ENCODE data around the gene MT1X. TPM values are rescaled to one million over a fixed set of nuclear protein-coding genes. Genes with fewer than 3 reads are reported as not detected.

MT1X gene
- total and polyA plus RNA-seq, 2 of the 13 experiments (the other 11 are each of a cell fraction or from before 2014, with no cell fraction given), result 19.7 to 288 TPM

DNA sequence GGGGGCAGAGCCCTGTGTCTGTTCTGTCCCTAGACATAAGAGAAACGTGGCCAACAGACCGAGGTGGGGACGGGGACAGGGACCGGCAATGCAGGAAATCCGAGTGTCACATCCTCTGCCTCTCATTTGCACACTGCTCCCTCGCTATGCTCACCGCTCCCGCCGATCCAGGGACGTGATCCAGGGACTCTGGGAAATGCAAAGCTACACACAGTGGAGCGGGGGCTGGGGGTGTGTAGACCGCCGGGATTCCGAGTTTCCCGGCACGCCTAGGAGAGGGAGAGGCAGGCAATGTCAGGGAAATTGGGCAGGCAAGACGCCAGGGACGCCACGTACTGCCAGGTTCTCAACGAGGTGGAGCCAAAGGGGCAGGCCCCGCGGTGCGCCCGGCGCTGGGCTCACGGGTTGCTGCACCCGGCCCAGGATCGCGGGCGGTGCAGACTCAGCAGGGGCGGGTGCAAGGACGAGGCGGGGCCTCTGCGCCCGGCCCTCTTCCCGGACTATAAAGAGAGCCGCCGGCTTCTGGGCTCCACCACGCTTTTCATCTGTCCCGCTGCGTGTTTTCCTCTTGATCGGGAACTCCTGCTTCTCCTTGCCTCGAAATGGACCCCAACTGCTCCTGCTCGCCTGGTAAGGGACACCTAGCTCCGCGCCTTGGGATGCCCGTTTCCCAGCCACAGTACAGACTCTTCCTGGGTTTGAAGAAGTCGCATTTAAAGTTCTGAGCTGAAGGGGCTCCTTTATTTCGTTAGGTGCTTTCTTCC, at the start of gene MT1X (continued):
- TF ChIP-seq XBP1 (CRISPR knock-in tag; IDR thresholded peaks at IDR 0.05), result no peak
- no peak for TF ChIP-seq HES4 (CRISPR knock-in tag; IDR thresholded peaks at IDR 0.05; ENCODE audit: borderline replicate concordance)
- TF ChIP-seq PPARG (CRISPR knock-in tag; conservative IDR thresholded peaks at IDR 0.05), result no peak; the same call in 1 of the 2 replicates
- TF ChIP-seq ZNF619 (CRISPR knock-in tag; IDR thresholded peaks at IDR 0.05), result no peak
- peak; percentile 94 for TF ChIP-seq PTBP1 (IDR thresholded peaks at IDR 0.05; ENCODE audit: low read depth, low read length, poor library complexity, severe bottlenecking)
- TF ChIP-seq ZFX (CRISPR knock-in tag; IDR thresholded peaks at IDR 0.05; ENCODE audit: low read depth), result peak; percentile 84
- TF ChIP-seq ZFY (CRISPR knock-in tag; IDR thresholded peaks at IDR 0.05), result peak; percentile 86
- TF ChIP-seq, protein P1, sequence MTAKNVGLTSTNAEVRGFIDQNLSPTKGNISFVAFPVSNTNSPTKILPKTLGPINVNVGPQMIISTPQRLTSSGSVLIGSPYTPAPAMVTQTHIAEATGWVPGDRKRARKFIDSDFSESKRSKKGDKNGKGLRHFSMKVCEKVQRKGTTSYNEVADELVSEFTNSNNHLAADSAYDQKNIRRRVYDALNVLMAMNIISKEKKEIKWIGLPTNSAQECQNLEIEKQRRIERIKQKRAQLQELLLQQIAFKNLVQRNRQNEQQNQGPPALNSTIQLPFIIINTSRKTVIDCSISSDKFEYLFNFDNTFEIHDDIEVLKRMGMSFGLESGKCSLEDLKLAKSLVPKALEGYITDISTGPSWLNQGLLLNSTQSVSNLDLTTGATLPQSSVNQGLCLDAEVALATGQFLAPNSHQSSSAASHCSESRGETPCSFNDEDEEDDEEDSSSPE (CRISPR knock-in tag; IDR thresholded peaks at IDR 0.05), result peak; percentile 62
- TF ChIP-seq, protein P2, sequence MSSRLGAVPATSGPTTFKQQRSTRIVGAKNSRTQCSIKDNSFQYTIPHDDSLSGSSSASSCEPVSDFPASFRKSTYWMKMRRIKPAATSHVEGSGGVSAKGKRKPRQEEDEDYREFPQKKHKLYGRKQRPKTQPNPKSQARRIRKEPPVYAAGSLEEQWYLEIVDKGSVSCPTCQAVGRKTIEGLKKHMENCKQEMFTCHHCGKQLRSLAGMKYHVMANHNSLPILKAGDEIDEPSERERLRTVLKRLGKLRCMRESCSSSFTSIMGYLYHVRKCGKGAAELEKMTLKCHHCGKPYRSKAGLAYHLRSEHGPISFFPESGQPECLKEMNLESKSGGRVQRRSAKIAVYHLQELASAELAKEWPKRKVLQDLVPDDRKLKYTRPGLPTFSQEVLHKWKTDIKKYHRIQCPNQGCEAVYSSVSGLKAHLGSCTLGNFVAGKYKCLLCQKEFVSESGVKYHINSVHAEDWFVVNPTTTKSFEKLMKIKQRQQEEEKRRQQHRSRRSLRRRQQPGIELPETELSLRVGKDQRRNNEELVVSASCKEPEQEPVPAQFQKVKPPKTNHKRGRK (CRISPR knock-in tag; IDR thresholded peaks at IDR 0.05), result no peak; the same call in 1 of the 2 replicates
- TF ChIP-seq FOXK1 (CRISPR knock-in tag; IDR thresholded peaks at IDR 0.05; ENCODE audit: borderline replicate concordance, low read depth), result no peak
- peak; percentile 49; the same call in 1 of the 2 replicates for TF ChIP-seq SNAI1 (CRISPR knock-in tag; IDR thresholded peaks at IDR 0.05; ENCODE audit: borderline replicate concordance)
- TF ChIP-seq, protein P3, sequence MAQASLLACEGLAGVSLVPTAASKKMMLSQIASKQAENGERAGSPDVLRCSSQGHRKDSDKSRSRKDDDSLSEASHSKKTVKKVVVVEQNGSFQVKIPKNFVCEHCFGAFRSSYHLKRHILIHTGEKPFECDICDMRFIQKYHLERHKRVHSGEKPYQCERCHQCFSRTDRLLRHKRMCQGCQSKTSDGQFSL (CRISPR knock-in tag; IDR thresholded peaks at IDR 0.05), result no peak
- TF ChIP-seq, protein P4, sequence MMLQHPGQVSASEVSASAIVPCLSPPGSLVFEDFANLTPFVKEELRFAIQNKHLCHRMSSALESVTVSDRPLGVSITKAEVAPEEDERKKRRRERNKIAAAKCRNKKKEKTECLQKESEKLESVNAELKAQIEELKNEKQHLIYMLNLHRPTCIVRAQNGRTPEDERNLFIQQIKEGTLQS (CRISPR knock-in tag; IDR thresholded peaks at IDR 0.05), result no peak
- TF ChIP-seq NFIB (CRISPR knock-in tag; IDR thresholded peaks at IDR 0.05; ENCODE audit: borderline replicate concordance), result no peak
- no peak; the same call in none of the 2 replicates for TF ChIP-seq ZSCAN25 (CRISPR knock-in tag; IDR thresholded peaks at IDR 0.05)
- TF ChIP-seq, protein P5, sequence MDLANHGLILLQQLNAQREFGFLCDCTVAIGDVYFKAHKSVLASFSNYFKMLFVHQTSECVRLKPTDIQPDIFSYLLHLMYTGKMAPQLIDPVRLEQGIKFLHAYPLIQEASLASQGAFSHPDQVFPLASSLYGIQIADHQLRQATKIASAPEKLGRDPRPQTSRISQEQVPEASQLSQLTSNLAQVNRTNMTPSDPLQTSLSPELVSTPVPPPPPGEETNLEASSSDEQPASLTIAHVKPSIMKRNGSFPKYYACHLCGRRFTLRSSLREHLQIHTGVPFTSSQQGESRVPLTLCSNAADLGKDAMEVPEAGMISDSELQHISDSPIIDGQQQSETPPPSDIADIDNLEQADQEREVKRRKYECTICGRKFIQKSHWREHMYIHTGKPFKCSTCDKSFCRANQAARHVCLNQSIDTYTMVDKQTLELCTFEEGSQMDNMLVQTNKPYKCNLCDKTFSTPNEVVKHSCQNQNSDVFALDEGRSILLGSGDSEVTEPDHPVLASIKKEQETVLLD (CRISPR knock-in tag; IDR thresholded peaks at IDR 0.05; ENCODE audit: low read depth), result no peak
- TF ChIP-seq NCOR1 (IDR thresholded peaks at IDR 0.05; ENCODE audit: borderline replicate concordance, low read length), result peak; percentile 31; the same call in 1 of the 2 replicates
- TF ChIP-seq, protein P6, sequence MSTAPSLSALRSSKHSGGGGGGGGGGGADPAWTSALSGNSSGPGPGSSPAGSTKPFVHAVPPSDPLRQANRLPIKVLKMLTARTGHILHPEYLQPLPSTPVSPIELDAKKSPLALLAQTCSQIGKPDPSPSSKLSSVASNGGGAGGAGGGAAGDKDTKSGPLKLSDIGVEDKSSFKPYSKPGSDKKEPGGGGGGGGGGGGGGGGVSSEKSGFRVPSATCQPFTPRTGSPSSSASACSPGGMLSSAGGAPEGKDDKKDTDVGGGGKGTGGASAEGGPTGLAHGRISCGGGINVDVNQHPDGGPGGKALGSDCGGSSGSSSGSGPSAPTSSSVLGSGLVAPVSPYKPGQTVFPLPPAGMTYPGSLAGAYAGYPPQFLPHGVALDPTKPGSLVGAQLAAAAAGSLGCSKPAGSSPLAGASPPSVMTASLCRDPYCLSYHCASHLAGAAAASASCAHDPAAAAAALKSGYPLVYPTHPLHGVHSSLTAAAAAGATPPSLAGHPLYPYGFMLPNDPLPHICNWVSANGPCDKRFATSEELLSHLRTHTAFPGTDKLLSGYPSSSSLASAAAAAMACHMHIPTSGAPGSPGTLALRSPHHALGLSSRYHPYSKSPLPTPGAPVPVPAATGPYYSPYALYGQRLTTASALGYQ (CRISPR knock-in tag; IDR thresholded peaks at IDR 0.05), result no peak; the same call in 1 of the 2 replicates
- TF ChIP-seq BHLHE40 (IDR thresholded peaks at IDR 0.05; ENCODE audit: low read length), result peak; percentile 37; the same call in 1 of the 2 replicates
- peak; percentile 57; the same call in 1 of the 2 replicates for TF ChIP-seq SRY (CRISPR knock-in tag; IDR thresholded peaks at IDR 0.05)
- TF ChIP-seq SALL2 (CRISPR knock-in tag; IDR thresholded peaks at IDR 0.05), result no peak
- TF ChIP-seq HMG20B (CRISPR knock-in tag; conservative IDR thresholded peaks at IDR 0.05), result 0 out of 2 replicates have a peak, but pooled peaks have one; percentile 7

Data from HepG2 (cell line).